Ureter (tissue), 1 donor: Measurements from ENCODE around the gene APRT. TPM values are rescaled to one million over a fixed set of nuclear protein-coding genes. Genes with fewer than 3 reads are reported as not detected.
"Not testable (repeated sequence)": the region's sequence is repeated elsewhere in the genome, so short reads cannot be mapped to it uniquely, and the experiment has no call there.

Experiments used
- DNase-seq: peaks from one replicate; pipeline ENCODE4 v3.0.0-alpha.2; 2020; ENCODE audit warnings: low spot score
- total RNA-seq: library from RNA; stranded (reverse); gene quantifications from one replicate; pipeline ENCODE4 v1.2.4, GENCODE V29; 2023
- donor health status: DM: yes; HTN: yes; CAD: no.

The APRT gene
- total RNA-seq, 1 donor from 2014 or later = 152 TPM

DNA sequence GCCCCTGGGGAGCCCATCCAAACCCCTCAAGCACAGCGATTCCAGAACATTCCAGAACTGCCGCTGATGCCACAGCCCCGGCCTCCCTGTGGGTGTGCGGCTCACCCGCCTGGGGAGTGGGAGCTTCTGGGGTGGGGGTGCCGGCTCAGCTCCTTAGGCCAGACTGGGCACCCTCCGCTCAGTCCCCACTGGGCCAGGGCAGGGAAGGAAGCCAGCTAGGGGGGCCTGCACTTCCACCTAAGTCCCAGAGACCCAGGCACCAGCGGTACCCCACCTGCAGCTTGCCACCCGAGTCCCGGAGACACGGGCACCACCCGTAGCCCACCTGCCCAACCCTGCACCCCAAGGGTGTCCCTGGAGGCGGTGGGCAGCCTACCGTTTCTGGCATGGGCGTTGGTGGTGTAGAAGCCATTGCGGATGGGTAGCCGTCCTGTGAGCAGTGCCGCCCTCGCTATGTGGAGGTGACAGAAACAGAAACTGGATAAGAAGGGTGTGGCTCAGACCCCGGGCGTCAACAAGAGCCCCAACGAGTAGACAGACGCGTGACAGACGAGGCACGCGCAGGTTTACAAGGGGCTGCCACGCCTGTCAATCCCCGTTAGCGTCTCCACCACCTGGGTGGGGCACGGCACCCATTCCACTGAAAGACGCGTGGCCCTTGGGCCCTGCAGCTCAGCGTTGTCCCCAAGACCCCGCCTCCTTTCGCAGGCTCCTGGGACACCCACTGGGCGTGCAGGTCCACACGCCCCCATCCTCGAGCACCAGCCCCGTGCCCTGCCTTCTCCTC is 30.0 kb upstream of the APRT start:
- no peak for DNase-seq

DNA sequence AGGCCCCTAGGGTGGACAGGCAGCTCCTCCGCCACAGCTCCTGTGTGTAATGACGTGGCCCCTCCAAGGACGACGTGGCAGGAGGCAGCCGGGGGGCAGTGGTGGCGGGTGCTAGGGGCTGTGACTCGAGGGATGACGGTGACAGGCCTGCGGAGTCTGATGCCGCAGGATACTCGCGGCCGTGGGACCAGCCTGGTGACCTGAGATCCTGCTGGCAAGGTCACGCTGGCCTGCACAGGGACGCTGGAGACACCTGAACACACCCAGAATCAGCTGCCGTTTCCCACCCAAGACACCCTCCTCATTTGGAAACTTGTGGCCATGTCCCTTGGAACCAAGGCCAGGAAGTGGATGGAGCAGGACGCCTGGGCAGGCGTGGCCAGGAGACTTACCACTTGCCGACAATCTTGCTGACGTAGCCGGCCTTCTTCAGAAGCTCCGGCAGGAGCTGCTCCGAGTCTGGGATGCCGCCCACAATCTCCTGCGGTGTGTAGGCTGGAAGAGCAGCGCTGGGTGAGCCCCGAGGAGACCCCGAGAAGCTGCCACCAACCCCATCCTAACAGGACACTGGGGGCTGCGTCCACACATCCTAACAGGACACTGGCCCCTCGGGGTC is 29.0 kb upstream of the APRT start:
- no peak for DNase-seq

DNA sequence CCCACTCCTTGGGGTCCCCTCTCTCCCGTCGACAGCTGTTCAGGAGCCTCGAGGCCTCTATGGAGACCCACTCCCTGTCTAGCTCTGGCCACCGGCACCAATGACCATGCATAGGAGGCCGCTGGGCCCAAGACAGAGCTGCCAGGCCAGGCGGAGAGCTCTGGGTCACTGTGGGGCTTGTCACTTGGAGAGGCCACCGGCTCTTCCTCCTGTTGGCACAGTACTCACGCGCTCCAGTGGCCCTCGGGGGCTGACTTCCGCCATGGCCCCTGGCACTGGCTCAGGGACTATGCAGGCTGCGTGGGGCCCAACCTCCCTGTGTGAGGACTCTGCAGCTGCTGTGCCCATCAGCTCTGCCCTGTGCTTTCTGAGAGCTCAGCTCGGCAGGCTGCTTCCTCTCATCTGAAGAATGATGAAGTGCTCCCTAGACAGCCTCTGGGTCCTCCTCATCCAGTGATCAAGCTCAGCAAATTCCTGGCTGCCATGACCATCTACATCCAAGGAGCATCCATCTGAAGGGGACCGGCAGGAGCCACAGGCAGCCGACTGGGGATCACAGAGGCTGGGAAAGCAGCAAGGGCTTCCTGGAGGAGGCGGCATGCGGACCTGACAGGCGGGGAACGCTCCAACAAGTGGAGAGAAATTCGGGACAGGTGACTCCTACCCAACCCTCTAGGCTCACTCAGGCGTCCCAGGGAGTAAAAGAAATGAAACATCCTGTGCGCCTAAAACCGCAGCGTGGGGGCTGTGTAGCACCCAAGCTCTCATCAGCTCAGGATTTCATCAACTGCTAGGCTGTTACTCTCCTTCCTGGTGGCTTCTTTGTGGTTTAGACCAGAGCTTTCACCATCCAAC is 28.2 kb upstream of the APRT start:
- no peak for DNase-seq

DNA sequence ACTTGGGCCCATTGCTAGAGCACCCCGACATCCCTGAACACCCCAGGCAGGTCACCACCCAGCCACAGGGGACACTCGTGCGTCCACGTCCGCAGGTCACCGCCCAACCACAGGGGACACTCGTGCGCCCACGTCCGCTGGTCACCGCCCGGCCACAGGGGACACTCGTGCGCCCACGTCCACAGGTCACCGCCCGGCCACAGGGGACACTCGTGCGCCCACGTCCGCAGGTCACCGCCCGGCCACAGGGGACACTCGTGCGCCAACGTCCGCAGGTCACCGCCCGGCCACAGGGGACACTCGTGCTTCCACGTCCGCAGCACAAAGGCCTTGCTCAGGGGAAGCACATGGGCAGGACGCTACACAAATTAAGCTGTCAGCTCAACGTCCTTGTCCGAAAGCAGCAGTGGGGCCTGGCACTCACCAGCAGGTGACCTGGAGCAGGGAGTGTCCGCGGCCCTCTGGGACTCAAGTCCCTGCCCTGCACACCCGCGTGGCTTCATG is 27.4 kb upstream of the APRT start:
- no peak for DNase-seq

DNA sequence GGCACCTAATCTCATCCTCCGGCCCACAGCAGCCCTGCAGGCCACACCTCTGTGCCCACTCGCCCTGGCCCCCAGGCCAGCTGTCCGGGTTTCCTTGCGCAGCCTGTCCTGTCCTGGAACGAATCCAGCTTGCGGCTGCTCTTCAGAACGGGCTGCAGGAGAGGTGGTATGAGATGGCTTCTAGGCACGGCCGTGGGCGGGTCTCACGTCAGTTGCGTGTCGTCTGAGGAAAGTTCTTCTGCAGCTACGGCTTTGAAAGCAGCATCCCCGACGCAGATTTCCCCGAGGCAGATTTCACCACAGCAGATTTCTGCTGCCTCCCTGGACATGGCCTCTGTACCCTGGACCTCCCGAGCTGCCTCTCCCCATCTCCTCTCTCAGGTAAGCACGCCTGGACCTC is 26.8 kb upstream of the APRT start:
- no peak for DNase-seq

DNA sequence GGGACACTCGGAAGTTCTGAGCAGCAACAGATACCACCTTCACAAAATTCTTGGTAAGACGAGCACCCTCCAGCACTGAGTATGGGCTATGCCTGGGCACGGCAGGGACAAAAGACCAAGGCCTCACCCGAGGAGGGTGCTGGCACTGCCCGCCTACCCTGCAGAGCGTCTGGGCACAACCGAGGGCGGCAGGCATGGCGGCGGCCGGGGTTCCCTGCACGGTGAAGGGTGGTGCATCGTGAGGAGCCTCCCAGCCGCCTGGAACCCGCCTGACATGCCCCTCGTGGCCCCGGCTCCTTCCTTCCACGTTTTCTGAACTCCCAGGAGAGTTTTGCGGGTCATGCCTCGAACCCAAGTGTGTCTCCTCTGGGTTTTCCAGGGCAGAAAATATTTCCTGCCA is 26.1 kb upstream of the APRT start:
- no peak for DNase-seq

DNA sequence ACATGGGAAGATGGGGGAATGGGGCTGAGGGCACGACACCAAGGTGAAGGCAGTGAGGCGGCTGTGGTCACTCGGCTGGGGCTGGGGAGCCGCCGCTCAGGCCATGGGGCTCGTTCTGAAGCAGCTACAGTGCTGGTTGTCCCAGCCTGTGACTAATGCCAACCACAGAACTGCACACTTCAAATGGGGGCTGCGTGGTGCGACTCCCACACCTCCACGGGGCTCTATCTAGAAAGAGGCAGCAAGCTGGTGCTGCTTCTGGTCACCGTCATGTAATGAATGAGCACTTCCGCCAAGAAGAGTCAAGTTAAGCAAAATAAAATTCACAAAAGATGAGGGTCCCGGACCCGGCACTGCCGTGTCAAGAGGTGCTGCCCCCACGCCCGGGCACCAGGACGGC is 25.1 kb upstream of the APRT start:
- DNase-seq = no peak

DNA sequence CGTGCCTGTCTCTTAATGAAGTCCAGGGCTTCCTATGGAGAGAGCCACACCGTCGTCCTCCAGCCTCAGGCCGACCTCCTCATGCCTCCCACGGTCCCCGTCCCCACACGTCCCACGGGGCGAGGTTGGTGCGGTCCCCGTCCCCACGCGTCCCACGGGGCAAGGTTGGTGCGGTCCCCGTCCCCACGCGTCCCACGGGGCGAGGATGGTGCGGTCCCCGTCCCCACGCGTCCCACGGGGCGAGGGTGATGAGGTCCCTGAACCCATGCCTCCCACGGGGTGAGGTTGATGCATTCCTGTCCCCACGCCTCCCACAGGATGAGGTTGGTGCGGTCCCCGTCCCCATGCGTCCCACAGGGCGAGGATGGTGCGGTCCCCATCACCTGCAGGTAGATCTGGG is 24.1 kb upstream of the APRT start:
- DNase-seq = no peak

DNA sequence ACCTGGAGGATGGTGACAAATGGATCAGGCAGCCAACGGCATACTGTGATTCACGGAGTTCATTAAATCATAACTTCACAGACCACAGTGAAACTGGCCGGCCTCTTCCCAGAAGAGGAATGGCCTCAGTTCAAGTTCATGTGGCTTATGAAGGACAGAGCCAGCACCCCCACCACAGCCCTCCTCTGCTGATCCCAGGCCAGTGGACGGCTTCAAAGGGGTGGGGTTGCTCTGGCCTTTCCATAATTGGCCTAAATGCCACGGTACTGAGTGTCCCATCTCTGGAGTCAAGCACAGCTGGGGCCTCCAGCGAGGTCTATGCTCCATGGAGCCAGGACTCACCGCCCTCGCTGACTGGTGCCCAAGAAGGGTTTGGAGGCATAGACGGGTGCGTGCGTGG is 23.7 kb upstream of the APRT start:
- DNase-seq = no peak

DNA sequence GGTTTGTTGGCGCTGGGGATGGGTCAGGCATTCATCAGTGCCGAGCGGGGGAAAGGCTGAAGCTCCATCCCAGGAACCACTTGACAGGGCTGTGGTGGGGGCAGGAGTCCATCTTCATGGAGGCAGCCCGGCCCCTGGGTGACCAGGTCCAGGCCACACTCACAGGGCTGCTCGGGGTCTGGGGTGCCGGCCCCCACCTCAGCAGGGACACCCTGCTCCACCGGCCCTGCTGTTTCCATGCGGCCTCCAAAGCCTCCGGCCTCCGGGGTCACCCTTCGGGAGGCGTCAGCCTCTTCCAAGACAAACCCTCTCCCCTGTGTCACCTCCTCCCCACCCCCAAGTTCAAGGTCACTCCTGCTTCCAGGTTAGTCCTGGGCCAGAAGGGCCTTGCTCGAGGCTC is 22.9 kb upstream of the APRT start:
- DNase-seq = no peak

DNA sequence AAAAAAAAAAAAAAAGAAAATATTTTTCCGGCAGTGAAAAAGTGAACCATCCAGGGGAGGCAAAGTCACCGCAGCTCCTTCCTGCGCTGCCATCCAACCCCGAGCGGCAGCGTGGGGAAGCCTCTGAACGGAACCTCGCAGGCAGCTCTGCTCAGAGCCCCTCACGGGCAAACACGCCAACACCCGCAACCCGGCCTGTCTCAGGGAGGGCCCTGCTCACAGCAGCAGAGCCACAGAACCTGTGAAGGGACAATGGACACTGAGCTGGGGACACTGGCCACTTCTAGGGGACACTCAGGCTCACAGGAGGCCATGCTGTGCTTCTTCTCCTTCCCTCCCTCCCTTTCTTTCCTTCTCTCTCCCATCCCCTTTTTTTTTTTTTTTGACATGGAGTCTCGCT is 21.4 kb upstream of the APRT start:
- no peak for DNase-seq

DNA sequence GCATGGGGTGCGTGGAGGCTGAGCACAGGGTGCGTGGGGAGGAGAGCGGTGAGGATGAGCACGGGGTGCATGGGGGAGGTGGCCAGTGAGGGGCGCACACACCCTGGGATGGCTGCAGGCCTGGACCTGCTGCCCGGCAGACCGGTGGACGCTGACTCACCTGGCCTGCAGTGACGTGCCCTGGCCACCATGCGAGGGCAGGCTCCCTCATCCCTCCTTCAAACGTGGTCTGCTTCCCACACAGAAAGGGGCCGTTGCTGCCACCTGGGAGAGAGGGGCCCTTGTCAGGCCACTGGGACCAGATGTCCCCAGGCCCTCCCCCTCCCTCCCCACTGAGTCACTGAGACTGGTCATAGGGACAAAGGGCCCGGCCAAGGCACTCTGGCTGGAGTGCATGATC is 20.1 kb upstream of the APRT start:
- no peak for DNase-seq

DNA sequence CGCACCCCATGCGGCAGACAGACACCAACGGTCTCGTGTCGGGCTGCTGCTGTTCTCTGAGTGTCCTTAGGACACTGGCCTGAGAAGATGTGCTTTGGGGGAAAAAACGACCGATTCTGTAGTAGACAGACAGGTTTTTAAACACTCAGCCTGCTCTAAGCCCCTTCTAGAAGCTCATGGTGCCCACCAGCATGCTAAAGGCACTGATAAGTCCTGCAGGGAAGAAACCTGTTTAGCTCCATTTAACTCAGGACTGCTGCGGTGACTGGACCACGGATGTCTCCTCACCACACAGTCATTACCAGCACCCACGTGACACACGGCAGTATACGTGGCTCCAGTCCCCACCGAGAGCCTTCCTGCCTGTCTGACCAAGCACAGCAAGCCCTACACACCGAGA is 19.1 kb upstream of the APRT start:
- no peak for DNase-seq

DNA sequence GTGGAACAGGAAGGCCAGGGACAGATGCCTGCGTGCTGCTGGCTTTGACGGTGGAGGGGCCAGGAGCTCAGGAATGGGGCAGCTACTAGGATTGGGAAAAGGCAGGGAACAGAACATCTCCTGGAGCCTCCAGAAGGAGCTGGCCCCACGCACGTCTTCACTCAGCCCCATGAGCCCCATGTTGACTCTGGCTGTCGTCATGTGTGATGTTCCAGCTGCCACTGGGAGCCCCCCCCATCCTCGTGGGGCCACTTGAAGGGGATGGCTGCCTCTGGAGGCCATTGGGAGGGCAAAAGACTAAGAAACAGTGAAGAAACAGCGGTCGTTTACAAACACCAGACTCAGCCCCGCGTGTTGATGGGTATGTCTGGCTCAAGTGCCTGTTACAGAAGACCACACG is 18.5 kb upstream of the APRT start:
- DNase-seq = no peak

DNA sequence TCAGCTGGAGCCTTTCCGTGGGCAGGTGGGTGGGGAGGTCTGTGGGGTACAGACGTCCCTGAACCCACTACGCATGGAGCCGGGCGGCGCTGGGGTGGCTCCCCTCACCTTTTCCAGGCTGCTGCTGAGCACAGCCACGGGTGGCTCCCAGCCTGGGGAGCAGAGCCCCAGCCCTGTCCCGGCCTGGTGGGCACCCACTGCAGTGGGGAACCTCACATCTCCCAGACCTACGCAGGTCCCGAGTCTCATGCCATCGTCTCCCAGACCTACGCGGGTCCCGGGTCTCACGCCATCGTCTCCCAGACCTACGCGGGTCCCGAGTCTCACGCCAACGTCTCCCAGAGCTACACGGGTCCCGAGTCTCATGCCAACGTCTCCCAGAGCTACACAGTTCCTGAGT is 17.0 kb upstream of the APRT start:
- DNase-seq = no peak

DNA sequence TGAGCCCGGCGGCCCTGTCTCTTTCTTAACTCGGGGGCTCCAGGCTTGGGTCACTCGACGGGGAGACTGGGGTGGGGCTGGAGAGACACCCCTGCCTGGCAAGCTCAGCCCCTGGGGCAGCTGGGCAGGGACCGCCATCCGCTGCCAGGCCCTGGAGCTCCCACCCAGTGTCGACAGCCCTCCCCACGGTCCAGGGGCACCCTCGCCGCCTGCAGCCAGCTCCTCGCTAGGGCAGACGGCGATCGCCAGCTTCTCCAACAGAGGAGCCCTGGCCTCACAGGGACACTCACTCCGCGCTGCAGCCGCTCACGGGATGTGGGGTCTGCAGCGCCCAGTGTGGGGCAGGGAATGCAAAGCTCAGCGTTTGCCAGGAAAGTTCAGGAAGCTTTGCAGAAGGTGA is 16.0 kb upstream of the APRT start:
- no peak for DNase-seq

DNA sequence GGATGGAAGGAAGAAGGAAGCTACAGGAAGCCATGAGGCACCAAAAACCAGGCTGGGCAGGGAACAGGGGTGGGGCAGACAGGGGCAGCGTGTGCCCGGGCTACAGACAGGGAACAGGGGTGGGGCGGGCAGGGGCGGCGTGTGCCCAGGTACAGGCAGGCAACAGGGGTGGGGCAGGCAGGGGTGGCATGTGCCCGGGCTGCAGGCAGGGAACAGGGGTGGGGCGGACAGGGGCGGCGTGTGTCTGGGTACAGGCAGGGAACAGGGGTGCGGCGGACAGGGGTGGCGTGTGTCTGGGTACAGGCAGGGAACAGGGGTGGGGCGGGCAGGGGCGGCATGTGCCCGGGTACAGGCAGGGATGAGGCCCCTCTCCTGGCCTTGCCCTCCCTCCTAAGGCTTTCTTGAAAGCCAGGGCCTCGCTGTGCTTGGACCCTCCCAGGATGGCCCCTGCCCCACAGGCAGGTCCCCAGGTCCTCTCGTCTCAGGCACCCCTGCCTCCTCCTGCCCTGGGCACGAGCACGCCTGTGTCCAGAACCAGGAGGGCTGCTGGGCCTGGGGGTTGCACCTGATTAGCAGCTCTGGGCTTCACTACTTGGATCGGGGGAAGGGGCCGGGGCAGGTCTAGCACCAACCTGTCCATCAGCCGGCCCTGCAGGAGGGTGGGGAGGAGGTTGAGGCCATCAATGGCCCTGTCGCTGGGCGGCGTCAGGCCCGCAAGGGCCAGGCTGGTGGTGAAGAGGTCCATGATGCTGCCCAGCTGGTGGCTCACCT is 14.5 kb upstream of the APRT start:
- DNase-seq = no peak

DNA sequence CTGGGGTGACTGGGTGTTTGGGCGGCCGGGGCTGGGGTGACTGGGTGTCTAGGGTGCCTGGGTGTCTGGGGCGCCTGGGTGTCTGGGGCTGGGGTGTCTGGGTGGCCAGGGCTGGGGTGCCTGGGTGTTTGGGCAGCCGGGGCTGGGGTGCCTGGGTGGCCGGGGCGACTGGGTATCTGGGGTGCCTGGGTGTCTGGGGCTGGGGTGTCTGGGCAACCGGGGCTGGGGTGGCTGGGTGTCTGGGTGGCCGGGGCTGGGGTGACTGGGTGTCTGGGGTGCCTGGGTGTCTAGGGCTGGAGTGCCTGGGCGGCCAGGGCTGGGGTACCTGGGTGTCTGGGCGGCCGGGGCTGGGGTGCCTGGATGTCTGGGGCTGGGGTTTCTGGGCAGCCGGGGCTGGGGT is 13.4 kb upstream of the APRT start:
- DNase-seq = no peak

DNA sequence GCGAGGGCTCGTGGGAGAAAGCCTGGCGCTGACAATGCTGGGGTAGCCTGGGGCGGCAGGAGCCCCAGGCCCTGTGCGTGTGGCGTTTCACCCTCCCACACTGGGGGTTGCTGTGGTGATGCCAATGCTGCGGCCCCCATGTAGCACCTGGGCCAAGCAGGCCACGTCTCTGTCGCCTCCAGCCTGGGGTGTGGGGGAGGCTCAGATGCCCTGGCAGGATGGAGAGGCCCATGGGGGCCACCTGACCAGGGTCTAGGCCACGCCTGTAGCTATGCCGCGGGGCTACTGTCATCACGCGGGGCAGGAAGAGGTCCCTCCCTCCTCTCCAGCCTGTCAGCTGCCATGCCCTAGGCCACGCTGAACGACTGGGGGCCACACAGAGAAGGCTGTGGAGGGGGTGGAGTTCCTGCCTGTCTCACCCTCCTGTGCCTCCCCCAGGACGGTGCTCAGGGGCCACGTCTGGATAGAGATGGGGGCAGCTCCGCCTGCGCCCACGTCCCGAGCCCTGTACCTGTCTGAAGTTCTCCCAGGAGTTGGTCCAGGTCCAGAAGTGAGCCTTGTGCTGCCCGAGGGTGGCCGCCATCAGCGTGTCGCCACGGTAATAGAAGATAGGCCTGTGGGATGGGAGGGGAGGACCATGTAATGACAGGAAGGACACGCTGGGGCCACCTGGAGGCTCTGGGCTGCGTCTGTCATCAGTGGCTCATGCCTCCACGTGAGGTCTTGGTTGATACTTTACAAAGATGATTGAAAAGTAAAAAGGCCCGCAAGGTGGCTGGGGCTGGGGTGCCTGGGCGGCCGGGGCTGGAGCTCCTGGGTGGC is 12.7 kb upstream of the APRT start:
- no peak for DNase-seq

DNA sequence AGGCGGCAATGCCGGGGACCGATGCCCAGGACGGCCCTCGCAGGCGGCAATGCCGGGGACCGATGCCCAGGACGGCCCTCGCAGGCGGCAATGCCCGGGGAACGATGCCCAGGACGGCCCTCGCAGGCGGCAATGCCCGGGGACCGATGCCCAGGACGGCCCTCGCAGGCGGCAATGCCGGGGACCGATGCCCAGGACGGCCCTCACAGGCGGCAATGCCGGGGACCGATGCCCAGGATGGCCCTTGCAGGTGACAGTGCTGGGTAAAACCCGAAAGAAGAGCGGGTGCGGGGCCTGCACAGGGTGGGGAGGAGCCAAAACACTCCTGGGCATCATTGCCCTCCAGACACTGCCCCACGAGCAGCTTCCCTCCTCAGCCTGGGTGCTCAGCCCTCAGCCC is 11.9 kb upstream of the APRT start:
- DNase-seq = not testable (repeated sequence)
